GM10248 (cell line): Measurements from ENCODE around the gene WFIKKN2.

ENCODE experiments used
- CTCF ChIA-PET: fragments of 300-600 bp; sonication (Branson Sonifier 250); formaldehyde crosslinking; extraction: SDS; loops from one replicate; lab custom pipeline; 2021; ENCODE audit warnings: antibody characterized with exemption; lab: Yijun Ruan, JAX
- POLR2A ChIA-PET: fragments of 350-650 bp; sonication (Branson Sonifier 250); formaldehyde crosslinking; extraction: SDS; loops from one replicate; lab custom pipeline; 2020; ENCODE audit warnings: antibody characterized with exemption; lab: Yijun Ruan, JAX
- DNase-seq: peaks from one replicate; pipeline ENCODE4 v3.0.0; 2012; ENCODE audit errors: extremely low spot score
- TF ChIP-seq, protein P1 (sequence below): IDR thresholded peaks from 2 replicates; pipeline ENCODE4 v1.5.1; 2012; ENCODE audit warnings: mild to moderate bottlenecking, low read depth; ENCODE audit errors: extremely low read depth, missing control alignments, control extremely low read depth

Gene WFIKKN2

DNA sequence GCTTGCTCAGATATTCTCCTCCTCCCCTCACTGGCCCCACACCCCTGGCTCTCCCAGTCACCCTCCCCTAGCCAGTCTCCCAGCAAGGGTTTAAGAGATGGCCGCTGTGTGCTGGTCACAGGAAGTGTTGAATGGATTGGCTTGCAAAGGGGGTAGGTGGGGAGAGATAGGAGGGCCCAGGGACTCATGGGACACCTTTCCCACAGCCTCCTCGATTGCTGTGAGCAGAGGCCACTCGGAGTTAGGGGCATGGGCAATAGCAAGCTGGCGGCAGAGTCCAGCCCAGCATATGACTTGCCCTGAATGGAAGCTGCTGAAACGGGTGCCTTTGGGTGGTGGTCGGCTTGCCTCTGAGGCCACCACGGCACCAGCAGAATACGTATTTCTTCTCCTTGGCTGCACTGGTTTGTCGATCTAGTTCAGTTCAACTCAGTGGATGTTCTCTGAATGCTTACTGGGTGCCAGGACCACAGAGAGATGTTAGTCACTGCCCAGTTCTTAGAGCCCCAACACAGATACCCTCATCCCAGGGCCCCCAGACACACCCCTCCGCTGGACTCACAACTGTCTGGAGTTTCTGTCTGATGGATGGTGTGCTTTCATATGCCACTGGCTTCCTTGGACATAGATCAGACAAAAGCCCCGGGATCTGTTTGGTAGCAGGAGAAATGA is 6.0 kb downstream of the WFIKKN2 start:
- TF ChIP-seq, protein P1, sequence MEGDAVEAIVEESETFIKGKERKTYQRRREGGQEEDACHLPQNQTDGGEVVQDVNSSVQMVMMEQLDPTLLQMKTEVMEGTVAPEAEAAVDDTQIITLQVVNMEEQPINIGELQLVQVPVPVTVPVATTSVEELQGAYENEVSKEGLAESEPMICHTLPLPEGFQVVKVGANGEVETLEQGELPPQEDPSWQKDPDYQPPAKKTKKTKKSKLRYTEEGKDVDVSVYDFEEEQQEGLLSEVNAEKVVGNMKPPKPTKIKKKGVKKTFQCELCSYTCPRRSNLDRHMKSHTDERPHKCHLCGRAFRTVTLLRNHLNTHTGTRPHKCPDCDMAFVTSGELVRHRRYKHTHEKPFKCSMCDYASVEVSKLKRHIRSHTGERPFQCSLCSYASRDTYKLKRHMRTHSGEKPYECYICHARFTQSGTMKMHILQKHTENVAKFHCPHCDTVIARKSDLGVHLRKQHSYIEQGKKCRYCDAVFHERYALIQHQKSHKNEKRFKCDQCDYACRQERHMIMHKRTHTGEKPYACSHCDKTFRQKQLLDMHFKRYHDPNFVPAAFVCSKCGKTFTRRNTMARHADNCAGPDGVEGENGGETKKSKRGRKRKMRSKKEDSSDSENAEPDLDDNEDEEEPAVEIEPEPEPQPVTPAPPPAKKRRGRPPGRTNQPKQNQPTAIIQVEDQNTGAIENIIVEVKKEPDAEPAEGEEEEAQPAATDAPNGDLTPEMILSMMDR = no peak
- ChIA-PET POLR2A (interaction anchor here (0.6 kb wide), 1 partner anchor 132 kb away, joined by 4 read pairs; no protein-coding TSS in a partner anchor), CTCF (interaction anchor here (0.8 to 18.2 kb wide), 26 partner anchors 10 to 208 kb away, joined by 3 to 301 read pairs (median 5); no protein-coding TSS in a partner anchor)
- peak; percentile 19 for DNase-seq

DNA sequence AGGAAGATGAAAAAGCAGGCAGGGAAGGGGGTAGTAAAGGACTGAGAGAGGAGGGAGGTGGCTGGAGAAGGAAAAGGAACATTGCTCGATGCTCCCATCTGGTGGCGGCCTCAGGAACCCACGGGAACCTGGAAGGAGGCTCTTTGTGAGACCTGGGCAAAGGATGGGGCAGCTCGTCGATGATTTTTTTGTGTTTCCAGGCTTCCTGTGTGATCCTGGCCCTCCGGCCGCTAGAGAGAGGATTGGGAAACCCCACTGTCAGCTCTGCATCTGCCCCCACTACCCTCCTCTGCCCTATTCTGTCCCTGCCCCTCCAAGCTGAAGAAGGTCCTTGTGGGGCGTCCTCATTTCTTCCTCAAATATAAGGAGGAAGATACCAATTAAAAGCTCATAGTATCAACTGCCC is 6.6 kb downstream of the WFIKKN2 start:
- POLR2A ChIA-PET = no interaction called here
- CTCF ChIA-PET = interaction anchor here (0.8 to 18.2 kb wide), 29 partner anchors 11 to 291 kb away, joined by 3 to 301 read pairs (median 5); no protein-coding TSS in a partner anchor
- DNase-seq = peak; percentile 84
- TF ChIP-seq, protein P1 = peak; percentile 70

DNA sequence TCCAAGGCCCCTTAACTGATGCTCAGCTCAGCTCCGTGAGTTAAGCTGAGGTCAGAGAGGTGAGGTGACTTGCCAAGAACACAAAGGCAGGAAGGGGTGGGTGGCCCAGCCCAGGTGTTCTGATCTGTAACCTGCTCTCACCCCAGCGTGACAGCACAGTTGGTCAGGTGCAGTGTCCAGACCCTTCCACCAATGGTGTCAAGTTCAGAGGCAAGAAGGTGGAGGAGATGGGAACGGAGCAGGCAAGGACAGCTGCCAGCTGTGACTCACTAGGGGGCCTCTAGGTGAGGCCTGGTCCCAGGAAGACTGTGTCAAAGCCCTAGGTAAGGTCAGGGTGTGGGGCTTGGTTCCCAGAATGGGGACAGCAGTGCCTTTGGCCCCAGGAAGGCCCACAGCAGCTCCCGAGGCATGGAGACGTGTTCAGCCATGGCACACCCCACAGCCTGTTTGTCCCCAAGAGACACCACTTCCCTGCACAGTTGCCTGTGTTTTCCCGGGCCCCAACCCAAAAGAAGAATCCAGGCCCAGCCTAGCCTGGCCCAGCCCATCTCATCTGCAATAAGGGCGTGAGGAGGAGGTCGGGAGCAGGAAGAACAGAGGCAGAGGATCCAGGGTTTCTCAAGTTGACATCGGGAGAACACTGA is 7.2 kb downstream of the WFIKKN2 start:
- ChIA-PET CTCF (interaction anchor here (0.9 to 18.2 kb wide), 28 partner anchors 10 to 291 kb away, joined by 3 to 301 read pairs (median 5); no protein-coding TSS in a partner anchor), POLR2A (no interaction called here)
- TF ChIP-seq, protein P1 = no peak
- peak; percentile 13 for DNase-seq

GRCh38 chr17:50843150-50843905 is 7.9 kb downstream of the WFIKKN2 start:
- TF ChIP-seq, protein P1 = no peak
- ChIA-PET CTCF (interaction anchor here (1.1 to 18.2 kb wide), 12 partner anchors 9 to 114 kb away, joined by 4 to 301 read pairs (median 5); partner anchors contain the start of gene TOB1), POLR2A (no interaction called here)
- no peak for DNase-seq

DNA sequence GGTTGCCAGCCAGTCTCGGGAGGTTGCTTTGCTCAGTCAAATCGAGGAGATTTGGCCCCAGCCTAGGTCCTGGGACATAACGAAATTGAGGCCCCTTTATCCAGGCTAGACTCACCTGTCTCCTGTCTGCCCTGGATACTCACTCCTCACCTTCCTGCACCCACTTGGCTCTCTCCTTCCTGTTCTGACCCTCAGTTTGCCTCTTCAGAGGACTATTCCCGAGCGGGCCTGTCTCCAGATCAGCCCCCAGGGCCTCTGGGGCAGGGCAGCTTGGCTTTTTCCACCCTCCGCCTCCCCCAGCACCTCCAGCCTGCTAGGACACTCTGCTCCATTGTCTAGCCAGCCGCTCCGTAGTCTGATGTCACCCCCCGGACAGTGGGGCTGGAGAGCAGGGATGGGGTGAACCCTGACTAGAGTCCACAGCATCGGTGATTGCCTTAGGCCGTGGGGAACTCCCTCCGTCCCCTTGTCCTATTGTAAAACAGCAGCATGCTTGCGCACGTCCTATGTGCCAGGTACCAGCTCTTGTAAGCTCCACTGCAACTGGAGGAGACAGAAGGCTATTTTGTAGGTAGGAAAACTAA is 8.8 kb downstream of the WFIKKN2 start:
- CTCF ChIA-PET = interaction anchor here (1.4 to 18.2 kb wide), 7 partner anchors 9 to 113 kb away, joined by 4 to 301 read pairs (median 46); partner anchors contain the start of gene TOB1
- POLR2A ChIA-PET = no interaction called here
- no peak for DNase-seq
- TF ChIP-seq, protein P1 = no peak
